ENCODE results near the gene SLAMF8. TPM values are rescaled to one million over a fixed set of nuclear protein-coding genes. Genes with fewer than 3 reads are reported as not detected.

SLAMF8 gene
- polyA plus RNA-seq (not detected in 2 replicates), polyA minus RNA-seq (not detected in 2 replicates)

DNA sequence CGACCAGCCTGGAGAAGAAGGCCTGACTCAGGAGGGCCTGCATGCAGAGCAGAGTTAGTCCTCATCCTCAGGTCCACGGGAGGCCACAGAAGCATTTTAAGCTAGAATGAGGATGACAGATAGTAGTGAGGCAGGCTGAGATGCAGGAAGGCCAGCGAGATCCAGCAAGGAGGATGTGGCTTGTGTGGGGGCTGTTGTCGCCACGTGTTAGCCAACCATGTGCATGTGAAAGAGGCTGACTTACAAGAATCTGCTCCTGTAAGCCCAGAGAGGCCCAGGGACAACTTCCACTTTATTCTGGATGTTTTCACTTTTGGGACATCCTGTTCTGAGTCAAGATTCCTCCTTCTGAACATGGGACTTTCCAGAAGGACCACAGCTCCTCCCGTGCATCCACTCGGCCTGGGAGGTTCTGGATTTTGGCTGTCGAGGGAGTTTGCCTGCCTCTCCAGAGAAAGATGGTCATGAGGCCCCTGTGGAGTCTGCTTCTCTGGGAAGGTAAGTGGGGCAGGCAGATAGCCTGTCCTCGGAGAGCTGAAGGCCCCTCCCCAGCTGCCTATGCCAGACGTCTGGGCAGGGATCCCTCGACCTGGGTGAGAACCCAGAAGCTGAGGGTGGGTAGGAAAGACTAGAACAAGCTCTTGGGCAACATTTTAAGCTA, at the start of gene SLAMF8:
Gene SLAMF8, plus strand, starts transcription at position 433 of the 661 bp plus-strand sequence. Its CDS starts 26 bp downstream, at position 459.
- Histone ChIP-seq H4K20me1 (ENCODE audit: insufficient read depth) (no peaks in the 10 kb centered on the region), H3K9me2 (ENCODE audit: insufficient read depth, low read length) (no peaks in the 10 kb centered on the region), H3K79me2 (replicated peaks; ENCODE audit: insufficient read depth, low read length) (no peaks in the 10 kb centered on the region), H3K4me3 (ENCODE audit: low read length) (no peak within 1 kb of the TSS), H3K27me3 (ENCODE audit: insufficient read depth, low read depth, low read length) (peaks cover 80% of the 10 kb centered on the region), H2AFZ (ENCODE audit: low read depth, low read length) (no peak within 1 kb of the TSS), H3F3A (ENCODE audit: insufficient read depth, low read length, poor library complexity, severe bottlenecking) (no peaks in the 10 kb centered on the region), H3K27ac (ENCODE audit: low read length) (no peak within 1 kb of the TSS), H3K36me3 (ENCODE audit: insufficient read depth, low read length) (no peaks in the 10 kb centered on the region), H3K4me2 (ENCODE audit: low read length) (no peak within 1 kb of the TSS), H3K9ac (ENCODE audit: low read length) (no peak within 1 kb of the TSS), H3K9me3 (ENCODE audit: low read length) (no peaks in the 10 kb centered on the region)
- TF ChIP-seq, protein P1, sequence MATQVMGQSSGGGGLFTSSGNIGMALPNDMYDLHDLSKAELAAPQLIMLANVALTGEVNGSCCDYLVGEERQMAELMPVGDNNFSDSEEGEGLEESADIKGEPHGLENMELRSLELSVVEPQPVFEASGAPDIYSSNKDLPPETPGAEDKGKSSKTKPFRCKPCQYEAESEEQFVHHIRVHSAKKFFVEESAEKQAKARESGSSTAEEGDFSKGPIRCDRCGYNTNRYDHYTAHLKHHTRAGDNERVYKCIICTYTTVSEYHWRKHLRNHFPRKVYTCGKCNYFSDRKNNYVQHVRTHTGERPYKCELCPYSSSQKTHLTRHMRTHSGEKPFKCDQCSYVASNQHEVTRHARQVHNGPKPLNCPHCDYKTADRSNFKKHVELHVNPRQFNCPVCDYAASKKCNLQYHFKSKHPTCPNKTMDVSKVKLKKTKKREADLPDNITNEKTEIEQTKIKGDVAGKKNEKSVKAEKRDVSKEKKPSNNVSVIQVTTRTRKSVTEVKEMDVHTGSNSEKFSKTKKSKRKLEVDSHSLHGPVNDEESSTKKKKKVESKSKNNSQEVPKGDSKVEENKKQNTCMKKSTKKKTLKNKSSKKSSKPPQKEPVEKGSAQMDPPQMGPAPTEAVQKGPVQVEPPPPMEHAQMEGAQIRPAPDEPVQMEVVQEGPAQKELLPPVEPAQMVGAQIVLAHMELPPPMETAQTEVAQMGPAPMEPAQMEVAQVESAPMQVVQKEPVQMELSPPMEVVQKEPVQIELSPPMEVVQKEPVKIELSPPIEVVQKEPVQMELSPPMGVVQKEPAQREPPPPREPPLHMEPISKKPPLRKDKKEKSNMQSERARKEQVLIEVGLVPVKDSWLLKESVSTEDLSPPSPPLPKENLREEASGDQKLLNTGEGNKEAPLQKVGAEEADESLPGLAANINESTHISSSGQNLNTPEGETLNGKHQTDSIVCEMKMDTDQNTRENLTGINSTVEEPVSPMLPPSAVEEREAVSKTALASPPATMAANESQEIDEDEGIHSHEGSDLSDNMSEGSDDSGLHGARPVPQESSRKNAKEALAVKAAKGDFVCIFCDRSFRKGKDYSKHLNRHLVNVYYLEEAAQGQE (IDR thresholded peaks at IDR 0.05; ENCODE audit: borderline replicate concordance), result no peak
- TF ChIP-seq MXI1 (conservative IDR thresholded peaks at IDR 0.05; ENCODE audit: poor library complexity, severe bottlenecking) (no peak), TAF1 (IDR thresholded peaks at IDR 0.05; ENCODE audit: low read depth) (no peak), SMC3 (conservative IDR thresholded peaks at IDR 0.05; ENCODE audit: poor library complexity) (no peak), POLR2AphosphoS5 (IDR thresholded peaks at IDR 0.05) (no peak), RAD21 (conservative IDR thresholded peaks at IDR 0.05) (no peak)
- TF ChIP-seq, protein P2, sequence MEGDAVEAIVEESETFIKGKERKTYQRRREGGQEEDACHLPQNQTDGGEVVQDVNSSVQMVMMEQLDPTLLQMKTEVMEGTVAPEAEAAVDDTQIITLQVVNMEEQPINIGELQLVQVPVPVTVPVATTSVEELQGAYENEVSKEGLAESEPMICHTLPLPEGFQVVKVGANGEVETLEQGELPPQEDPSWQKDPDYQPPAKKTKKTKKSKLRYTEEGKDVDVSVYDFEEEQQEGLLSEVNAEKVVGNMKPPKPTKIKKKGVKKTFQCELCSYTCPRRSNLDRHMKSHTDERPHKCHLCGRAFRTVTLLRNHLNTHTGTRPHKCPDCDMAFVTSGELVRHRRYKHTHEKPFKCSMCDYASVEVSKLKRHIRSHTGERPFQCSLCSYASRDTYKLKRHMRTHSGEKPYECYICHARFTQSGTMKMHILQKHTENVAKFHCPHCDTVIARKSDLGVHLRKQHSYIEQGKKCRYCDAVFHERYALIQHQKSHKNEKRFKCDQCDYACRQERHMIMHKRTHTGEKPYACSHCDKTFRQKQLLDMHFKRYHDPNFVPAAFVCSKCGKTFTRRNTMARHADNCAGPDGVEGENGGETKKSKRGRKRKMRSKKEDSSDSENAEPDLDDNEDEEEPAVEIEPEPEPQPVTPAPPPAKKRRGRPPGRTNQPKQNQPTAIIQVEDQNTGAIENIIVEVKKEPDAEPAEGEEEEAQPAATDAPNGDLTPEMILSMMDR (IDR thresholded peaks at IDR 0.05; ENCODE audit: poor library complexity, severe bottlenecking), result no peak

DNA sequence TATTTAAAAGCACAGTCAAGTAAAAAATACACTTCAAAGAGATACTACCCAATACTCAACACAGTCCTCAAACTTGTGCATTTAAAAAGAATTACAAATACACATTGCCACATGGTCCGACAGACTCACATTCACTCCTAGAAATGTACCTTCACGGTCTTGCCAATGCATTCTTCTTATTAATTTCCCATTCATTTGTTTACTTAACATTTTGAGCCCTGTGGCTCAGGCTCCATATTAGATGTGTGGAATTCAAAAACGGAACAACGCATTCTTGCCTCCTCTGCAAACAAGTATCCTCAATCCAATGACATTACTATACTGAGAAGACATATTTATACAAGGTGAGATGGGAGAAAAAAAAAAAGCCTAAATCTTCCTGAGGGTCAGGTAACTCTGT, 48.4 kb upstream of the SLAMF8 start:
- no peak for TF ChIP-seq RAD21 (conservative IDR thresholded peaks at IDR 0.05)
- TF ChIP-seq EZH2 (IDR thresholded peaks at IDR 0.05; ENCODE audit: borderline replicate concordance, insufficient read depth, low read length, poor library complexity, severe bottlenecking), result no peak
- TF ChIP-seq MXI1 (conservative IDR thresholded peaks at IDR 0.05; ENCODE audit: poor library complexity, severe bottlenecking), result no peak
- no peak for TF ChIP-seq TAF1 (IDR thresholded peaks at IDR 0.05; ENCODE audit: low read depth)
- TF ChIP-seq SMC3 (conservative IDR thresholded peaks at IDR 0.05; ENCODE audit: poor library complexity), result no peak
- TF ChIP-seq, protein P1 (IDR thresholded peaks at IDR 0.05; ENCODE audit: borderline replicate concordance), result no peak
- no peak for TF ChIP-seq POLR2AphosphoS5 (IDR thresholded peaks at IDR 0.05)
- no peak for TF ChIP-seq EP300 (conservative IDR thresholded peaks at IDR 0.05; ENCODE audit: poor library complexity, severe bottlenecking)
- TF ChIP-seq, protein P2 (IDR thresholded peaks at IDR 0.05; ENCODE audit: poor library complexity, severe bottlenecking), result no peak
- Histone ChIP-seq H3K9ac (ENCODE audit: low read length) (no peak overlapping the region), H3K4me2 (ENCODE audit: low read length) (no peak overlapping the region), H2AFZ (ENCODE audit: low read depth, low read length) (no peak overlapping the region), H3K36me3 (ENCODE audit: insufficient read depth, low read length) (no peaks in the 10 kb centered on the region), H4K20me1 (ENCODE audit: insufficient read depth) (no peaks in the 10 kb centered on the region), H3K27ac (ENCODE audit: low read length) (no peak overlapping the region), H3K9me2 (ENCODE audit: insufficient read depth, low read length) (no peaks in the 10 kb centered on the region), H3F3A (ENCODE audit: insufficient read depth, low read length, poor library complexity, severe bottlenecking) (no peaks in the 10 kb centered on the region), H3K79me2 (replicated peaks; ENCODE audit: insufficient read depth, low read length) (no peaks in the 10 kb centered on the region), H3K4me3 (ENCODE audit: low read length) (no peak overlapping the region), H3K27me3 (ENCODE audit: insufficient read depth, low read depth, low read length) (peaks cover 18% of the 10 kb centered on the region), H3K9me3 (ENCODE audit: low read length) (no peaks in the 10 kb centered on the region)

Measured in neural cell (in vitro differentiated cells).